Fibroblast of the conjunctiva (primary cell): ENCODE measurements around the gene CCDC159.
"Not testable (repeated sequence)": the region's sequence is repeated elsewhere in the genome, so short reads cannot be mapped to it uniquely, and the experiment has no call there.

Source experiments
- DNase-seq: peaks from one replicate; pipeline ENCODE4 v3.0.0-alpha.2; 2010; ENCODE audit warnings: low read depth

Gene CCDC159, protein sequence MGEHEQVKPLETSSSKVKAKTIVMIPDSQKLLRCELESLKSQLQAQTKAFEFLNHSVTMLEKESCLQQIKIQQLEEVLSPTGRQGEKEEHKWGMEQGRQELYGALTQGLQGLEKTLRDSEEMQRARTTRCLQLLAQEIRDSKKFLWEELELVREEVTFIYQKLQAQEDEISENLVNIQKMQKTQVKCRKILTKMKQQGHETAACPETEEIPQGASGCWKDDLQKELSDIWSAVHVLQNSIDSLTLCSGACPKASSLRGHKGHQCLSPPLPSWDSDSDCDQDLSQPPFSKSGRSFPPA

DNA sequence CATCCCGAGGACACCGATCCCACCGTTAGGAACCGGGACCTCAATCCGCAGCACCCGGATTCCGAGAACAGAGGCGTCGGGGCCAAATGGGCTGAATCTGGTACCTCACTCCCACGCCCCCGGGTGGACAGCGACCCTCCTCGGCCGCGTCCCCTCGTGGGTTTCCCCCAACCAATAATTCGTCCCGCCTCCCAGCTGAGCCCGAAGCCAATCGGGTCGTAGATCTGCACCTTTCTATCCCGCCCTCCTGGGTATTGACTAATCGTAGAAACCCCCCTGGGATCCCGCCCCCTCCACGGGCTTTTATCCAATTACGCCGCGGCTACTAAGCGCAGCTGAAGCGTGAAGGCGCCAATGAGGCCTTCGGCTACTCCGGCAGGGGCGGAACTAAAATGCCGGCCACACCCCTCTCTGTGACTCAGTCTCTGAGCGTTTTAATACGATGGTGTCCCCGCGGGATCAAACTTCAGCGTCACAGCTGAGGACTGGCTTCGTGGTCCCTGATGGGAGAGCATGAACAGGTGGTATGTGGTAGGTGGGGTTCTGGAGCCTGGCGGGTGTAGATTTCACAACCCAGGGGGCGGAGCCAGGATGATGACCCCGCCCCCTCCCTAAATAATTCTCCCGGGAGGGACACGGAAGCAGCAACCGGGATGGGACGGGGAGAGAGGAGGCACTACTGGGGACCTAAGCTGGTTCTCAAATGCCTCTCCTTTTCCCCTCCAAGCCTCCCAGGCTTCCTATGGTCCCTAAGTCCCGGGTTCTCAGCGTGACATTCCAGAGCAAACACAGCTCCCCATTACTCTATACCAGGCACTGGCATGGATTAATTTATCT is at the start of gene CCDC159, which contains the start of gene TMEM205:
TSS of gene CCDC159 (plus strand) at position 416 of the 837 bp plus-strand sequence. CDS start at position 504, 88 bp downstream.
TSS of gene TMEM205 (minus strand) at position 165 of the 837 bp plus-strand sequence. CDS start 649 bp downstream, outside the sequence.
- DNase-seq = peak; percentile 97

DNA sequence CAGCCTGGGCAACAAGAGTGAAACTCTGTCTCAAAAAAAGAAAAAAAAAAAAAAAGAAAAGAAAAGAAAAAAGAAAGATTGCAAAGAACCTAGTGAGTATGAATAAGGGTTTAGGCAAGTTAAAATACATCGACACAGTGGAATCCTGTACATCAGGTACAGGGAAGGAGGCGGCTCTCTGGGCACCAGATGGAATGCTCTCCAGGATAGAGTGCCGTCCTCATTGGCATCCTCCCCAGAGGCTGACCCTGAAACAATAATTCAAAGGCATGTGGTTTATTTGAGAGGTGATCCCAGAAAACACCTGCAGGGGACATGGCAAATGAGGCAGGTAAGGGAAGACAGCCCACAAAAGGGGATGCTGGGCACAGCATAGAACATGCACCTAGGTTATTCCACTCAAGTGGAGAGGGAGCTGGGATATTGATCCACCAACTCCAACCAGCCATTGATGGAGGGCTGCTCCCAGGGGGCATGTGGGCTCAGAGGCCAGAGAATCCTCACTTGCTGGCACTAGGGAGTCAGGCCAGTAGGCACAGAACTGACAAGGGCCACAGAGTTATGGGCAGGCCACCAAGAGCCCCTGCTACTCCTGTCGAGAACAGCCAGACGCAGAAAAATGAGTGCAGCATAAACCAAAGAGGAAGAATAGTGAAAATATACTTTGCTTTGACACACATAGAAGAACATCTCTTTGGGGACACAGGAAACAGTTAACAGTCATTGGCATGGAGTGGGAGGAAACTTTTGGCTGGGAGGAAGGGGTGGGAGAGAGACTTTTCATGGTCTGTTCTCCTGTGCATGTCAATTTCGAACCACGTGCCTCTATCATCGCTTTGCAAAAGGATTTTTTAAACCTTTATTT is 46.1 kb upstream of the CCDC159 start:
- DNase-seq = no peak

GRCh38 chr19:11300811-11301120 is 45.6 kb upstream of the CCDC159 start:
- DNase-seq = no peak

DNA sequence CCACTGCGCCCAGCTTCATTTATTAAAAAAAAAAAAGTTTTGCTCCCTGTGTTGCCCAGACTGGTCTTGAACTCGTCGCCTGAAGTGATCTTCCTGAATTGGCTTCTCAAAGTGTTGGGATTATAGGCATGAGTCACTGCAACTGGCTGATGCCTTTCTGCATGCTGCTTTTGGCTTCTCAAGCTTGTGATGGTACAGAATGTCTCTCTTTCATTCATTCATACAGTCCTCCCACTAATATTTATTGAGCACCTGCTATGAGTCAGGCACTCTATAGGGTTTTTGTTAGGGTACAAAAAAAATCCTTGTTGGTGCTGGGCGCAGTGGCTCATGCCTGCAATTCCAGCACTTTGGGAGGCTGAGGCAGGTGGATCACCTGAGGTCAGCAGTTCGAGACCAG is 41.4 kb upstream of the CCDC159 start:
- DNase-seq = no peak

GRCh38 chr19:11306337-11306736 is 40.0 kb upstream of the CCDC159 start:
- no peak for DNase-seq

GRCh38 chr19:11320278-11320995 is 25.9 kb upstream of the CCDC159 start:
- DNase-seq = not testable (repeated sequence)

GRCh38 chr19:11321191-11322126 is 24.9 kb upstream of the CCDC159 start:
- no peak for DNase-seq

DNA sequence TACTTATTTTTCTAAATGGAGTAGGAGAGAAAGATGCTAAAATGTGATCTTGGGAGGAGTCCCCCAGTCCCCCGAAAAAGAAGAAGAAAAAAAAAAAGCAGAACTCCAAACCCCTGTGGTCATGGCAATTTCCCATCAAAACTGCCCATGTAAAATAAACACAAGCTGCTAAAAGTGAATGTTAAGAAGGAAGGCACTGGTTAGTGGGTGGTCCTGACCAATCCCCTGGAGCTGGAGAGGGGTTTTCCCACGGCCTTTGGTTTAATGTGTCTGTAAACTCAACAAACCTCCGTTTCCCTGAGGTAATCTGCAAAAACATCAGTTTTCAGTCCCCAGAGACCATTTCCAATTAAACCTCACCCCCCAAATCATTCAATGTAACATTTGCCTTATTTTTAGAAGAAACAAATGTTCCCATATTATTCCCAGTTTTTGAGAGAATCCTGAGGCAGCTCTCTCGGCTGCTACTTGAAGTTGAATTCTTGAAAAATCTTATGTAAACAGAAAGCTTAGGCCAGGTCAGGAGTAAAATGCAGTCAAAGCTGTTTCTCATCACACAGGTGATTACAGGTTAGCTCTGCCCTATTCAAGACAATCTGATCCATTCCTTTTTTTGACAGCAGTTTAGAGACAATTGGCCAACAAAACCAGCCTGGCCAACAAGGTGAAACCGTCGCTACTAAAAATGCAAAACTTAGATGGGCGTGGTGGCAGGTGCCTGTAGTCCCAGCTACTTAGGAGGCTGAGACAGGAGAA is 23.9 kb upstream of the CCDC159 start:
- no peak for DNase-seq

- DNase-seq = no peak
Measured at GRCh38 chr19:11323601-11324078, 22.7 kb upstream of the CCDC159 start.

- peak; percentile 90 for DNase-seq
Measured at GRCh38 chr19:11324079-11324661, 22.1 kb upstream of the CCDC159 start.

- no peak for DNase-seq
Measured at GRCh38 chr19:11324748-11325389, 21.4 kb upstream of the CCDC159 start.

DNA sequence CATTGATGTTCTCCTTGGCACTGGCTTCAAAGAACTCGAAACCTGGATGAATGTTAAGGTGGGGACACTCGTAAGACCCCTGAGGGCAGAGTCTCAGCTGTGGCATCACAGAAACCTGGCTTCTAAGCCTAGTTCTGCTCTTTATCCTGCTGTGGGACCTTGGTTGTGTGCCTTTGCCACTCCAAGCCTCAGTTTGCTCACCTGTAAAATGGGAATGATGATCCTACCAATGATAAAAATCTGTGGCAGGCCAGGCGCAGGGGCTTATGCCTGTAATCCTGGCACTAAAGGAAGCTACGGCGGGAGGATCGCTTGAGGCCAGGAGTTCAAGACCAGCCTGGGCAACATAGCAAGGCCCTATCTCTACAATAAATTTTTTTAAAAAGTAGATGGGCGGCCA is 20.8 kb upstream of the CCDC159 start:
- no peak for DNase-seq

- no peak for DNase-seq
Measured at GRCh38 chr19:11330127-11330526, 16.2 kb upstream of the CCDC159 start.

DNA sequence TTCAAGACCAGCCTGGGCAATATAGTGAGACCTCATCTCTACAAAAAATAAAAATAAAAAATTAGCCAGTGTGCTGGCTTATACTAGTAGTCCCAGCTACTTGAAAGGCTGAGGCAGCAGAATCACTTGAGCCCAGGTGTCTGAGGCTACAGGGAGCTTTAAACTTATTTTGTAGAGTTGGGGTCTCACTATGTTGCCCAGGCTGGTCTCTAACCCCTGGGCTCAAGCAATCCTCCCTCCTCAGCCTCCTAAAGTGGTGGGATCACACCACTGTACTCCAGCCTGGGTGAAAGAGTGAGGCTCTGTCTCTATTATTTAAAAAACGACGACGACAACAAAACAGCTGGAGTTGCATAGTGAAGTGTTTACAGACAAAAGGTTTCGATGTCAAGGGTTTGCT is 14.8 kb upstream of the CCDC159 start:
- DNase-seq = no peak

DNA sequence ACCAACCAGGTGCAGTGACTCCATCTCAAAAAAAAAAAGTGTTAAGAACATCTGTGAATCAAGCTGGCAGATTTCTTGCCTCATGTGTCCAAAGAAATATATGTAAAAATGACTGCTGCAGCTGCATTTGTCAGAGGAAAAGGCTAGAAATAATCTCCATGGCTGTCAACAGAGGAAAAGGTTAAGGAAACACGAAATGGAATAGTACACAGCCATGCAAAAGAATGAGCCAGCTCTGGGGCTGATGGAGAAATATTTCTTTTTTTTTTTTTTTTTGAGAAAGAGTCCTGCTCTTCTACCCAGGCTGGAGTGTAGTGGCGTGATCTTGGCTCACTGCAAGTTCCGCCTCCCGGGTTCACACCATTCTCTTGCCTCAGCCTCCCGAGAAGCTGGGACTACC is 13.5 kb upstream of the CCDC159 start:
- DNase-seq = no peak

GRCh38 chr19:11333838-11334237 is 12.5 kb upstream of the CCDC159 start:
- DNase-seq = not testable (repeated sequence)

GRCh38 chr19:11335449-11336146 is 10.7 kb upstream of the CCDC159 start:
- DNase-seq = no peak

- DNase-seq = no peak
Measured at GRCh38 chr19:11337080-11337479, 9.2 kb upstream of the CCDC159 start.
